ENCODE data around the gene SLC12A9. TPM values are rescaled to one million over a fixed set of nuclear protein-coding genes. Genes with fewer than 3 reads are reported as not detected.

SLC12A9 gene
- total RNA-seq, 2 donors from 2014 or later = 20.0 to 25.2 TPM

GRCh38 chr7:100893910-100894721, 41.6 kb downstream of the SLC12A9 start:
- Histone ChIP-seq H3K4me3 (no peak overlapping the region), H3K27me3 (replicated peaks; ENCODE audit: insufficient read depth) (peaks cover 8% of the 10 kb centered on the region), H3K9me3 (no peaks in the 10 kb centered on the region), H3K4me1 (ENCODE audit: control insufficient read depth in 1 of 2, low read depth in 2 of 2) (peaks cover 8 to 44% of the 10 kb centered on the region in 2 donors), H3K36me3 (no peaks in the 10 kb centered on the region), H3K27ac (no peak overlapping the region)
- ATAC-seq (ENCODE audit: insufficient number of reproducible peaks, low FRiP score, low read depth) = no peak
- TF ChIP-seq, protein P1, sequence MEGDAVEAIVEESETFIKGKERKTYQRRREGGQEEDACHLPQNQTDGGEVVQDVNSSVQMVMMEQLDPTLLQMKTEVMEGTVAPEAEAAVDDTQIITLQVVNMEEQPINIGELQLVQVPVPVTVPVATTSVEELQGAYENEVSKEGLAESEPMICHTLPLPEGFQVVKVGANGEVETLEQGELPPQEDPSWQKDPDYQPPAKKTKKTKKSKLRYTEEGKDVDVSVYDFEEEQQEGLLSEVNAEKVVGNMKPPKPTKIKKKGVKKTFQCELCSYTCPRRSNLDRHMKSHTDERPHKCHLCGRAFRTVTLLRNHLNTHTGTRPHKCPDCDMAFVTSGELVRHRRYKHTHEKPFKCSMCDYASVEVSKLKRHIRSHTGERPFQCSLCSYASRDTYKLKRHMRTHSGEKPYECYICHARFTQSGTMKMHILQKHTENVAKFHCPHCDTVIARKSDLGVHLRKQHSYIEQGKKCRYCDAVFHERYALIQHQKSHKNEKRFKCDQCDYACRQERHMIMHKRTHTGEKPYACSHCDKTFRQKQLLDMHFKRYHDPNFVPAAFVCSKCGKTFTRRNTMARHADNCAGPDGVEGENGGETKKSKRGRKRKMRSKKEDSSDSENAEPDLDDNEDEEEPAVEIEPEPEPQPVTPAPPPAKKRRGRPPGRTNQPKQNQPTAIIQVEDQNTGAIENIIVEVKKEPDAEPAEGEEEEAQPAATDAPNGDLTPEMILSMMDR (IDR thresholded peaks at IDR 0.05) = no peak
- no peak for DNase-seq (ENCODE audit: low spot score)

- ATAC-seq (ENCODE audit: insufficient number of reproducible peaks, low FRiP score, low read depth) = no peak
- no peaks in the 10 kb centered on the region for H3K9me3 ChIP-seq
- H3K27me3 ChIP-seq (replicated peaks; ENCODE audit: insufficient read depth) = peaks cover 8% of the 10 kb centered on the region
- H3K4me3 ChIP-seq = peak overlapping the region; percentile 62
- peaks cover 7 to 38% of the 10 kb centered on the region in 2 donors for H3K4me1 ChIP-seq (ENCODE audit: control insufficient read depth in 1 of 2, low read depth in 2 of 2)
- TF ChIP-seq, protein P1 (IDR thresholded peaks at IDR 0.05) = peak; percentile 76
- no peaks in the 10 kb centered on the region for H3K36me3 ChIP-seq
- peak overlapping the region in 1 of 2 donors; percentile 28 for H3K27ac ChIP-seq
- no peak for DNase-seq (ENCODE audit: low spot score)
These were observed 42.6 kb downstream of the SLC12A9 start for GRCh38 chr7:100894860-100895700.

GRCh38 chr7:100895701-100895955, 43.1 kb downstream of the SLC12A9 start, which contains the start of gene ACHE:
TSS of gene ACHE (minus strand) at chr7:100895888. CDS start at chr7:100894232, 1,656 bp downstream.
- ATAC-seq (ENCODE audit: insufficient number of reproducible peaks, low FRiP score, low read depth) (no peak), DNase-seq (ENCODE audit: low spot score) (no peak)
- no peaks in the 10 kb centered on the region for H3K9me3 ChIP-seq
- H3K27me3 ChIP-seq (replicated peaks; ENCODE audit: insufficient read depth) = peaks cover 8% of the 10 kb centered on the region
- H3K4me3 ChIP-seq = peak within 1 kb of the TSS; percentile 62
- peaks cover 7 to 32% of the 10 kb centered on the region in 2 donors for H3K4me1 ChIP-seq (ENCODE audit: control insufficient read depth in 1 of 2, low read depth in 2 of 2)
- no peaks in the 10 kb centered on the region for H3K36me3 ChIP-seq
- TF ChIP-seq, protein P1 (IDR thresholded peaks at IDR 0.05) = no peak
- H3K27ac ChIP-seq = peak within 1 kb of the TSS in 1 of 2 donors; percentile 28

DNA sequence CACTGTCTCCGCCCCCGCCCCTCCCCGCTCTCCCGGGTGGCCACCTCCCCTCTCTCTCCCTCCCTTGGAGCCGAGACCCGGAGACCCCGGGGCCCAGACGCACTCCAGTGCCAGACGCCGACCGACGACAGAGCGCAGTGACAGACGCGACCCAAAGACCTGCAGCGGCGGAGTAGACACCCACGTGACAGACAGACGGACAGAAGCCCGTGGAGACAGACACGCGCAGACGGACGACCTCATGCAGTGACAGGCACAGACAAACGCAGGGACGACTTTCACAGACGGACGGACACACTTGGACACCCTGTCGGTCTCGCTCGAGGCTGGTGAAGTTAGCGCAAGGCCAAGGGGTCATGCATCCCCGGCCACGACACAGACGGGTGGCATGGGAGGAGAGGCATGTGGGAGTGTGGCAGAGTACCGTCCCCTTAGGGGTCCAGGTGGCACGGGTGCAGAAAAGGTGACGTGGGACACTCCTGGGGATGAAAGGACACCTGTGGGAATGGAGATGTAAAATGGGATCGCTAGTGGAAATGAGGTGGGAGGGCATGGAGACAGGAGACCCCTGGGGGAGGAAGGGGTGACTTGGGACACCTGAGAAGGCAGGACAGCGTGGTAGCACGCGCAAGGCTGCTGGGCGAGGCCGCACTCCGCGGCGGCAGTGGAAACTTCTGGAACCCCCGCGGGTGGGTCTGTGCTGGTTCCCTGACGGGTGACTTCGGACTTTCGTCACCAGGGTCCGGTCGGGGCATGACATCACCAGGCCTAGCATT, 43.6 kb downstream of the SLC12A9 start:
- H3K27me3 ChIP-seq (replicated peaks; ENCODE audit: insufficient read depth) = peaks cover 8% of the 10 kb centered on the region
- H3K9me3 ChIP-seq = no peaks in the 10 kb centered on the region
- no peak for ATAC-seq (ENCODE audit: insufficient number of reproducible peaks, low FRiP score, low read depth)
- TF ChIP-seq, protein P1 (IDR thresholded peaks at IDR 0.05) = no peak
- peaks cover 7 to 27% of the 10 kb centered on the region in 2 donors for H3K4me1 ChIP-seq (ENCODE audit: control insufficient read depth in 1 of 2, low read depth in 2 of 2)
- peak overlapping the region; percentile 62 for H3K4me3 ChIP-seq
- no peaks in the 10 kb centered on the region for H3K36me3 ChIP-seq
- DNase-seq (ENCODE audit: low spot score) = no peak
- H3K27ac ChIP-seq = no peak overlapping the region

Measured in thoracic aorta (tissue), 2 donors.